Calu3 (cell line): ENCODE results near the gene SND1. TPM values are rescaled to one million over a fixed set of nuclear protein-coding genes. Genes with fewer than 3 reads are reported as not detected.

Experiments used
- BruUV-seq: library from RNA; stranded (reverse); fragments of 400-500 nt; replicated peaks from 2 replicates; lab custom pipeline; 2021; lab: Mats Ljungman, UMichigan
- CTCF ChIA-PET: fragments of 300-600 bp; sonication (Branson Sonifier 250); formaldehyde crosslinking; loops from one replicate; lab custom pipeline; 2022; ENCODE audit warnings: antibody characterized with exemption; lab: Charles Lee
- DNase-seq: peaks from one replicate; pipeline ENCODE4 v3.0.0; 2022
- H3K27ac Mint-ChIP-seq: one replicate; pipeline ENCODE4 v1.8.0; 2022; ENCODE audit warnings: mixed read lengths; ENCODE audit not compliant: unreplicated experiment
- H3K27me3 Mint-ChIP-seq: one replicate; pipeline ENCODE4 v1.8.0; 2022; ENCODE audit warnings: mixed read lengths; ENCODE audit not compliant: unreplicated experiment
- H3K36me3 Mint-ChIP-seq: one replicate; pipeline ENCODE4 v1.8.0; 2022; ENCODE audit warnings: mild to moderate bottlenecking, moderate library complexity, mixed read lengths; ENCODE audit not compliant: insufficient read depth, unreplicated experiment
- H3K4me1 Mint-ChIP-seq: one replicate; pipeline ENCODE4 v1.8.0; 2022; ENCODE audit warnings: mild to moderate bottlenecking, low read depth, mixed read lengths; ENCODE audit not compliant: unreplicated experiment
- H3K4me3 Mint-ChIP-seq: one replicate; pipeline ENCODE4 v1.8.0; 2022; ENCODE audit warnings: mild to moderate bottlenecking, low read depth, moderate library complexity, mixed read lengths; ENCODE audit not compliant: unreplicated experiment
- H3K9me3 Mint-ChIP-seq: one replicate; pipeline ENCODE4 v1.8.0; 2022; ENCODE audit warnings: low read depth, mixed read lengths; ENCODE audit not compliant: unreplicated experiment
- intact Hi-C: fragments of 100-400 bp; cut with micrococcal nuclease; formaldehyde crosslinking; loops from one replicate; pipeline ENCODE4 v1.10.0; 2022; ENCODE audit not compliant: unreplicated experiment
- total RNA-seq: library from RNA; stranded (reverse); gene quantifications from 2 replicates; pipeline ENCODE4 v1.2.3, GENCODE V29; 2022
- TF ChIP-seq, protein P1 (sequence below): fragments of 200-600 bp; IDR thresholded peaks from one replicate; pipeline ENCODE4 v1.8.0; 2022; ENCODE audit warnings: antibody characterized with exemption; ENCODE audit not compliant: unreplicated experiment

SND1 gene
- total RNA-seq, 1 experiment from 2014 or later = 205 TPM

DNA sequence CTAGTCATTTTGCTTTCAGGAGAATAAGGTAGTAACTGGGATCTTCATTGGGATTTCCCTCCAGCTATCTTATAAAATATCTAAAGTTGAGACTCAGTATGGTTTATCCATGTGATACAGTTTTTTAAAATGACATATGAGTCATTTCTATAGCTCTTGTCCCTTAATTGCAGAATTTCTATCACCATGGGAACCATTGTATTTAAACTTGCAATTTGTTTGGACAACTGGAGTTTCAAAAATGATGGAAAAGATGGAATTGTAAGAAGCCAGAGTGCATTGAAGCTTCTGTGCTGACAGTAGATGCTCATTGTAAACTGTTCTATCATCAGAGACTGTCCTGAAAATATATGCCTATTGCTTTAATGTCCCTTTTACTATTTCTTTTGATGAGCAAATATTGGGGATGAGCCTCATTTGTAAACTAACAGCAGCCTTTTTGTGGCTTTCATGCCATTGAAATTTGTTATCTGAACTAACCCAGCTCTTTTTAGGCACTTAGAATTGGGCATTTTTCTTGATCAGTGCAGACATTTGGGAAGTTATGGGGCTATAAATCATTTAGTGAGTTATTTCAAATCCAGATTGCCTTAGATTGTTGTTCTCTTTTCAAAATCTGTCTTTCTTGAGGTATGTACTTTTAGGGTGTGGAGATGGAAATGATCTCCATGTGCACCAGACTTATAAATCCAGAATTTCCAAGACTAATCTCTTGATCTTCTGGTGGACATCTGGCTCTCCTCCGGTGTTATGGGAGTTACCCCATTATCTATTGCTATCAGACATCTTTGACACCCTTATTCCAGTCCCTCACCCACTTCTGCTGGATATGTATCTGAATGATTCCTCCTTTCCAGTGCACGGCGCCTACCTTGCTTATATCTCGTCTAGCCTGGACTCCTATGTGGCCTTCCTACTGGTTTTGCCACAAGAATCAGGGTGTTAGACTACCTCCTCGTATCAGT lies 159.0 kb downstream of the SND1 start:
- H3K27ac Mint-ChIP-seq = no peak overlapping the region
- no peaks in the 10 kb centered on the region for H3K27me3 Mint-ChIP-seq
- H3K9me3 Mint-ChIP-seq = no peaks in the 10 kb centered on the region
- DNase-seq = no peak
- H3K4me3 Mint-ChIP-seq = no peak overlapping the region
- TF ChIP-seq, protein P1, sequence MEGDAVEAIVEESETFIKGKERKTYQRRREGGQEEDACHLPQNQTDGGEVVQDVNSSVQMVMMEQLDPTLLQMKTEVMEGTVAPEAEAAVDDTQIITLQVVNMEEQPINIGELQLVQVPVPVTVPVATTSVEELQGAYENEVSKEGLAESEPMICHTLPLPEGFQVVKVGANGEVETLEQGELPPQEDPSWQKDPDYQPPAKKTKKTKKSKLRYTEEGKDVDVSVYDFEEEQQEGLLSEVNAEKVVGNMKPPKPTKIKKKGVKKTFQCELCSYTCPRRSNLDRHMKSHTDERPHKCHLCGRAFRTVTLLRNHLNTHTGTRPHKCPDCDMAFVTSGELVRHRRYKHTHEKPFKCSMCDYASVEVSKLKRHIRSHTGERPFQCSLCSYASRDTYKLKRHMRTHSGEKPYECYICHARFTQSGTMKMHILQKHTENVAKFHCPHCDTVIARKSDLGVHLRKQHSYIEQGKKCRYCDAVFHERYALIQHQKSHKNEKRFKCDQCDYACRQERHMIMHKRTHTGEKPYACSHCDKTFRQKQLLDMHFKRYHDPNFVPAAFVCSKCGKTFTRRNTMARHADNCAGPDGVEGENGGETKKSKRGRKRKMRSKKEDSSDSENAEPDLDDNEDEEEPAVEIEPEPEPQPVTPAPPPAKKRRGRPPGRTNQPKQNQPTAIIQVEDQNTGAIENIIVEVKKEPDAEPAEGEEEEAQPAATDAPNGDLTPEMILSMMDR = no peak
- H3K4me1 Mint-ChIP-seq = peaks cover 11% of the 10 kb centered on the region
- H3K36me3 Mint-ChIP-seq = no peaks in the 10 kb centered on the region
- no TSS peak for BruUV-seq
- intact Hi-C loops = no loop called here
- CTCF ChIA-PET = interaction anchor here (0.6 kb wide), 1 partner anchor 204 kb away, joined by 3 read pairs; no protein-coding TSS in a partner anchor

DNA sequence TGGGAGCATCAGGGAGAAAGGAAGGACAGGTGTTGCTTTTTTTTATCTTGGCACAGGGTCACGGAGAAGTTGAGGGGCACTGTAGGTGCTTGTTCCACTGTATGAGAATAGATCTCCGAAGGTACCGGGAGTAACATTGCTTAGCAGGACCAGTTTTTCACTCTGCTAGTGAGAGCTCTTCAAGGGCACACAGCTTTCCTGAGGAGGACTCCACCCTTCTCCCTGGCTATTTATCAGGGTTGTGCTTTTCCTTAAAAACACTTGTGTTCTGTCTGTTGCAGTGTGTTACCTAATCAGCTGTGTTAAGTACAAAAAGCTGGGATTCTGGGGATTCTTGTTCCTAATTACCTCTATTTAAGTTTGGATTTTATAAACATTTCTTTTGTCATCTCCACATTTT lies 160.5 kb downstream of the SND1 start:
- DNase-seq = no peak
- Mint-ChIP-seq H3K36me3 (no peaks in the 10 kb centered on the region), H3K4me3 (no peak overlapping the region), H3K4me1 (peaks cover 15% of the 10 kb centered on the region), H3K27me3 (no peaks in the 10 kb centered on the region), H3K27ac (no peak overlapping the region), H3K9me3 (no peaks in the 10 kb centered on the region)
- intact Hi-C loops = no loop called here
- TF ChIP-seq, protein P1 = no peak
- BruUV-seq = no TSS peak
- CTCF ChIA-PET = no interaction called here

DNA sequence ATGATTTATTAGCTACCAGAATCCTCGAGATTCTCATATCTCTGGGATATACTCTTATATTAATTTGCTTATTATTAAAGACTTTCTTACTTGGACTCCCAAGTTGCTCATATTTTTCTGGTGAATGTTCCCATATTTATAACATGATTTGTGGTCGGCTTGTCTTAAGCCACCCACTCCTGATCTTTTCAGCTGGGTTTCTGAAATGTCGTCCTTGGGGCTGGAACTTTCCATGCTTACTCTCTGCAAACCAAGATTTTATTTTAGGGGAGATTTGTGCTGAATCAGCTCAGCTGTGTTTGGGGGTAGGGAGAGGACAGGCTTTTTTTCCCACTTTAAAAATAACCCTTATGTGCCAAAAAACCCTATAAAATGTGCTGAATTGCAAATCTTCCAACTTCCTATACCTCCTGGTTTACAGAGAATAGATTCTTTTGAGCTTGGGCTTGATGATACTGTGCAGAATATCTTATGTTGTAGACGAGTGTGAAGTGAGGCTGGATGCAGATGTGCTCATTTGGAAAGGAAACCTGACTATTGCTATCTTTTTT lies 162.1 kb downstream of the SND1 start:
- Mint-ChIP-seq H3K27ac (no peak overlapping the region), H3K36me3 (no peaks in the 10 kb centered on the region), H3K4me1 (peaks cover 15% of the 10 kb centered on the region), H3K4me3 (no peak overlapping the region), H3K9me3 (no peaks in the 10 kb centered on the region), H3K27me3 (no peaks in the 10 kb centered on the region)
- no TSS peak for BruUV-seq
- CTCF ChIA-PET = no interaction called here
- intact Hi-C loops = no loop called here
- no peak for DNase-seq
- TF ChIP-seq, protein P1 = no peak

DNA sequence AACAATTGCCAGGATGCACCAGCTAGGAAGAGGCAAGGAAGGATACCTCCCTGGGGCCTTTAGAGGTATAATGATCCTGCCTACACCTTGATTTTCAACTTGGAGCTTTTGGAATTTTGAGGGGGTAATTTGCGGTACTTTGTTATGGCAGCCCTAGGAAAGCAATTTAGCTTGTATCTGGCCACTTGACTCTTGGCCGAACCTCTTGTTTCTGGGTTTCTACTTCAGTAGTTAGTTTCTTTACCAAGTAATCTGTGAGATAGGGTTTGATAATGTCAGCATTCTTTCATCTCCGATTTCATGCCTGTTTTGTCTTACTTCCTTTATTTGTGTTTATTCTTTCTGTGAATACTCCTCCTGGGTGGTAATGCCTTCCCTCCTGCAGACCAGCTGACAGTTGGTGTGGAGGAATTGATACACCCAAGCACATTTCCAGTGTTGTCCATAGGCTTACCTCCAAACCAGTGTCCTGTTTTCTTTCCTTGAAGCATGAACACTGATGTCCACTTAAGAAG lies 163.7 kb downstream of the SND1 start:
- TF ChIP-seq, protein P1 = no peak
- CTCF ChIA-PET = interaction anchor here (0.7 kb wide), 1 partner anchor 17 kb away, joined by 4 read pairs; no protein-coding TSS in a partner anchor
- Mint-ChIP-seq H3K4me3 (no peak overlapping the region), H3K27ac (no peak overlapping the region), H3K36me3 (no peaks in the 10 kb centered on the region), H3K9me3 (no peaks in the 10 kb centered on the region), H3K27me3 (no peaks in the 10 kb centered on the region), H3K4me1 (peaks cover 24% of the 10 kb centered on the region)
- intact Hi-C loops = no loop called here
- DNase-seq = no peak
- no TSS peak for BruUV-seq
